LNCAP (cell line): ENCODE data around the gene RIPOR3.

Experiments
- CTCF ChIP-seq: fragments of 450-650 bp; IDR thresholded peaks from 2 replicates; pipeline ENCODE4 v1.5.1; 2017; ENCODE audit warnings: mild to moderate bottlenecking

Gene RIPOR3

GRCh38 chr20:50666709-50667298 lies 24.5 kb downstream of the RIPOR3 start:
- no peak for TF ChIP-seq CTCF

GRCh38 chr20:50664254-50664653 lies 27.1 kb downstream of the RIPOR3 start:
- TF ChIP-seq CTCF, result no peak

GRCh38 chr20:50663095-50663821 lies 28.1 kb downstream of the RIPOR3 start:
- peak; percentile 38; the same call in 1 of the 2 replicates for TF ChIP-seq CTCF

- TF ChIP-seq CTCF, result no peak
Observed at GRCh38 chr20:50659975-50660670, 31.2 kb downstream of the RIPOR3 start.

- no peak for TF ChIP-seq CTCF
Observed at GRCh38 chr20:50658804-50659380, 32.5 kb downstream of the RIPOR3 start.

DNA sequence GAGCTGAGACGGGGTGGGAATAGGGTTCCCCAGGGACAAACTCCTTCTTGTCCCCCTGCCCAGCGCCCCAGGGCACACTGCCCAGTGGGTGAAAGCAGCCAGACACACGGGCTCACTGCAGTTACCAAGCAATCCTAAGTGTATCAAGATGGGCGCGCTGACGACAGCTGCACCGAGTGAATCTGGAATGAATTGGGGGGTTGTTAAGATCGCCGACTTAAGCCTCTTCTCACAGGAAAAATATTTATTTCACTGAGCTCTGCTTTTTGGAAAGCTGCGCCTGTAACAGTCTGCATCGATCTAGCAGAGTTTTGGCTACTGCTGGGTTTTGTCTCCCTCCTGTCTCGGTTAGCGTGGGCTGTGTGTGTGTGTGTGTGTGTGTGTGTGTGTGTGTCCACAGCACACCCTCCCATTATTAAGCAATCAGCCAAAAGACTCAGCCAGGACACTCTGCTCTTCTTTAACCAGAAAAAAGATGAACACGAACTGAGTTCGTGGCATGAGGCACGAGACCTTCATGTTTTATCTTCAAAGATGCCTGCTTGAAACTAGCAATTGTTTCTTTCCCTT lies 35.9 kb downstream of the RIPOR3 start:
- no peak for TF ChIP-seq CTCF

- TF ChIP-seq CTCF, result no peak
Observed at GRCh38 chr20:50654904-50655303, 36.4 kb downstream of the RIPOR3 start.
